ENCODE data around the gene PORCN. TPM values are rescaled to one million over a fixed set of nuclear protein-coding genes. Genes with fewer than 3 reads are reported as not detected.

PORCN gene
- total RNA-seq, 2 donors from 2014 or later: 15.1 to 61.7 TPM

GRCh38 chrX:48472225-48472624 lies 36.6 kb upstream of the PORCN start:
- Histone ChIP-seq H3K4me3 (no peak overlapping the region), H3K27me3 (replicated peaks; ENCODE audit: insufficient read depth) (no peaks in the 10 kb centered on the region), H3K9me3 (no peaks in the 10 kb centered on the region), H3K36me3 (no peaks in the 10 kb centered on the region), H3K27ac (no peak overlapping the region), H3K4me1 (replicated peaks) (no peaks in the 10 kb centered on the region)
- intact Hi-C loops (cut with DNase I): no loop called here
- TF ChIP-seq CTCF (IDR thresholded peaks at IDR 0.05): no peak
- 69% methylated on average over 9 of the region's 9 CpGs for WGBS
- DNase-seq (ENCODE audit: low spot score): no peak

- Histone ChIP-seq H3K27ac (no peak overlapping the region), H3K4me1 (replicated peaks) (no peaks in the 10 kb centered on the region), H3K9me3 (no peaks in the 10 kb centered on the region), H3K27me3 (replicated peaks; ENCODE audit: insufficient read depth) (no peaks in the 10 kb centered on the region), H3K36me3 (no peaks in the 10 kb centered on the region), H3K4me3 (no peak overlapping the region)
- no peak for DNase-seq (ENCODE audit: low spot score)
- intact Hi-C loops (cut with DNase I): no loop called here
- TF ChIP-seq POLR2A (IDR thresholded peaks at IDR 0.05) (no peak), POLR2AphosphoS5 (IDR thresholded peaks at IDR 0.05) (no peak), CTCF (IDR thresholded peaks at IDR 0.05) (no peak)
- WGBS: 49% methylated on average over 12 of the region's 12 CpGs
These were observed 35.7 kb upstream of the PORCN start for GRCh38 chrX:48472851-48473703.

GRCh38 chrX:48473704-48473990 lies 35.1 kb upstream of the PORCN start:
- WGBS: 77% methylated on average over 8 of the region's 9 CpGs
- intact Hi-C loops (cut with DNase I): no loop called here
- Histone ChIP-seq H3K27ac (no peak overlapping the region), H3K4me1 (replicated peaks) (no peaks in the 10 kb centered on the region), H3K9me3 (no peaks in the 10 kb centered on the region), H3K27me3 (replicated peaks; ENCODE audit: insufficient read depth) (no peaks in the 10 kb centered on the region), H3K4me3 (no peak overlapping the region), H3K36me3 (no peaks in the 10 kb centered on the region)
- TF ChIP-seq CTCF (IDR thresholded peaks at IDR 0.05) (no peak), POLR2AphosphoS5 (IDR thresholded peaks at IDR 0.05) (no peak), POLR2A (IDR thresholded peaks at IDR 0.05) (no peak)
- no peak for DNase-seq (ENCODE audit: low spot score)

- DNase-seq (ENCODE audit: low spot score): no peak
- WGBS: 79% methylated on average over 7 of the region's 10 CpGs
- TF ChIP-seq CTCF (IDR thresholded peaks at IDR 0.05): no peak
- TF ChIP-seq POLR2AphosphoS5 (IDR thresholded peaks at IDR 0.05): no peak
- no peak for TF ChIP-seq POLR2A (IDR thresholded peaks at IDR 0.05)
- no peak overlapping the region for H3K27ac ChIP-seq
- no peaks in the 10 kb centered on the region for H3K27me3 ChIP-seq (replicated peaks; ENCODE audit: insufficient read depth)
- intact Hi-C loops (cut with DNase I): no loop called here
- no peak overlapping the region for H3K4me3 ChIP-seq
- no peaks in the 10 kb centered on the region for H3K36me3 ChIP-seq
- no peaks in the 10 kb centered on the region for H3K9me3 ChIP-seq
- H3K4me1 ChIP-seq (replicated peaks): no peaks in the 10 kb centered on the region
These were observed 34.7 kb upstream of the PORCN start for GRCh38 chrX:48474127-48474526.

DNA sequence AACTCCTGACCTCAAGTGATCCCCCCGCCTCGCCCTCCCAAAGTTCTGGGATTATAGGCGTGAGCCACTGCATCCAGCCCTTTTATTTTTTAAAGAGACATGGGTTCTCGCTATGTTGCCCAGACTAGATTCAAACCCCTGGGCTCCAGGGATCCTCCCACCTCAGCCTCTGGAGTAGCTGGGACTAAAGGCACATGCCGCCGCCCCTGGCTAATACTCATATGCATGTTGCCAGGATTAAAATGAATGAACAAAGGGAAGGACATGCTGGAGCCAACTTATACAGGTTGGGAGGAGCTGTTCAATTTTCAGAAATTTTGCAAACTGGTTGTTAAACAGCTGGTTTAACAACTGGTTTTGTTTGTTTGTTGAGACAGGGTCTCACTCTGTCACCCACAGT lies 34.2 kb upstream of the PORCN start:
- DNase-seq (ENCODE audit: low spot score): no peak
- intact Hi-C loops (cut with DNase I): no loop called here
- TF ChIP-seq POLR2AphosphoS5 (IDR thresholded peaks at IDR 0.05) (no peak), CTCF (IDR thresholded peaks at IDR 0.05) (no peak), POLR2A (IDR thresholded peaks at IDR 0.05) (no peak)

More for the DNA sequence above, 34.2 kb upstream of the PORCN start:
- H3K27me3 ChIP-seq (replicated peaks; ENCODE audit: insufficient read depth): no peaks in the 10 kb centered on the region
- H3K4me3 ChIP-seq: no peak overlapping the region
- H3K9me3 ChIP-seq: no peaks in the 10 kb centered on the region
- H3K27ac ChIP-seq: no peak overlapping the region
- no peaks in the 10 kb centered on the region for H3K36me3 ChIP-seq
- no peaks in the 10 kb centered on the region for H3K4me1 ChIP-seq (replicated peaks)
- 69% methylated on average over 6 of the region's 6 CpGs for WGBS
